ENCODE measurements around the gene SEMA6A. TPM values are rescaled to one million over a fixed set of nuclear protein-coding genes. Genes with fewer than 3 reads are reported as not detected.
A peak's percentile ranks its signal among the peaks of the same experiment; 100 is the strongest.

Gene SEMA6A
- total RNA-seq, 1 donor from 2014 or later, result 18.8 TPM

DNA sequence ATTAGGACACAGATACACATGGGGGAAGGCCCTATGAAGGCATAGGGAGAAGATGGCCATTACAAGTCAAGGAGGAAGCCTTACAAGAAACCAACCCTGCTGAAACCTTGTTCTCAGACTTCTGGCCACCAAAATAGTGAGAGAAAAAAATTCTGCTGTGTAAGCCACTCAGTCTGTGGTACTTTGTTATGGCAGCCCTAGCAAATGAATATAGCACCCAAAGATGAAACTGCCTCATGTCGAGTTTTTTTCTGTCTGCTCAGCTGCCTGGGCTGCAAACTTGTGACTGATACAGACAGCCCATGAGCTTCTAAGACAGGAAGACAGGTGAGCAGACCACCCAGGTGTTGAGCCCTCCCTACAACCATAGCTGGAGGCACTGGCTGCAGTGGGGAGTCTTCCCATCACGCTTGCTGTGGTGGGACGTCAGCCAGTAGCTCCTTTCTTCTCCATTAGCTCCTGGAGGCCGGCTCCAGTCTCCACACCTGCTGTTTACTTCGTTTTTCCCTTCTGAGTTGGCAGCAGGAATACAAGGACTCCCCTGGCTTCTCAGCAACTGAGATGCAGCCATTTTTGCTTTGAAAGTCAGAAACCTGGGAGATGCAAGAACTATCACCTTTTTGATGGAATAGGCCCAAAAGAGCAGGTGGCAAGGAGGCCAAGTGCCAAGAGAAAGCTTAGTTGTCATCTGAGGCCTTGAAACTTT lies 164.9 kb downstream of the SEMA6A start:
- DNase-seq (ENCODE audit: low read depth in 2 of 2), result no peak

DNA sequence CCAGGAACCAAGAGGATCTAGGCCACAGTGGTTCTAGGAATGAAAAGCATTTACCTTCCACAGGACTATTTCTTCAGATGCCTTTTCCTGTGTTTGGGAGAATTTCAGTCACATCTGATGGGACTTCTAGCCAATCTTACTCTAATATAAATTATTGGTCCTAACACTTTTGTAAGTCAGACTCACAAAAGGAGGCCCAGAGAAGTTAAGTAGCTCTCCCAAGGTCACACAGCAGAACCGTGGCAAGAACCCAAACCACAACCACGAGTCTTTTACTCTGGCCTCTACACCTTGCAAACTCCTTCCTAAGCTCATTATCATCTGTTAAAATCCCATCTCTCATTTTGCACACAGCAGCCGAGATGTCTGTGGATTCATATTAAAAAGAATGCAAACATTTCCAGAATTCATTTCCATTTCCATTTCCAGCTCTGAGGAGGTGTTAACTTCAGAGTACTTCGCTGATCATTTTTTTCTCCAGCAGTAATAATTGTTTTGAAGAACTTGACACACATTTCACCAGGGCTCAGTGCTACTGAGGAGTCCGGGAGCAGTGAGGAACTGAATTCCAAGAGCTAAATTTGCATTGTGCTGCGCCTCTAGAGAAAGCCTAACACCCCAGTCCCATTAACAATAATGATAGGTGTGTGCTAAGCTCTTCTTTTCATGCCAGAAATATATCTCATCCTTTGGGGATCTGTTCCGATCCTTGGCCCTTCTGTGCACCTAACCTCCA lies 168.1 kb downstream of the SEMA6A start:
- no peak for DNase-seq (ENCODE audit: low read depth in 2 of 2)

GRCh38 chr5:116404792-116405191 lies 169.8 kb downstream of the SEMA6A start:
- DNase-seq (ENCODE audit: low read depth in 2 of 2), result no peak

DNA sequence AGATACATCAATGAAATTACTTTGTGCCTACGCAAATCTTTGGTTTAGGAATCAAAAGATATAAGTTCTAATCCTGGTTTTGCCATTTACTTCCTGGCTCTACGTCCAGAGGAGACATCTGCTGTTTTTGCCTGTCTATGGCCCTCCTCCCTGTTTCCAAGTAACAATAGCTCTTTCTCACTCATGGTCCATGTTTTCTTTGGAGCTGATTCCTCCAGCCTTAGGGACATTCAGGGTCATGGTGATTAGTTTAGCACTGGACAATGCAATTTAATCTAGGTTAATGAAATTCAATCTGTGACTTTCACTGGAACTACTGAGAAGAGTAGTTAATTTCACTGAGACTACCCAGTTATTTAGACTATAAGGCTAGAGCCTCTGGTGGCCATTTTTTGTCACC lies 170.6 kb downstream of the SEMA6A start:
- DNase-seq (ENCODE audit: low read depth in 2 of 2), result peak; percentile 9 to 46

DNA sequence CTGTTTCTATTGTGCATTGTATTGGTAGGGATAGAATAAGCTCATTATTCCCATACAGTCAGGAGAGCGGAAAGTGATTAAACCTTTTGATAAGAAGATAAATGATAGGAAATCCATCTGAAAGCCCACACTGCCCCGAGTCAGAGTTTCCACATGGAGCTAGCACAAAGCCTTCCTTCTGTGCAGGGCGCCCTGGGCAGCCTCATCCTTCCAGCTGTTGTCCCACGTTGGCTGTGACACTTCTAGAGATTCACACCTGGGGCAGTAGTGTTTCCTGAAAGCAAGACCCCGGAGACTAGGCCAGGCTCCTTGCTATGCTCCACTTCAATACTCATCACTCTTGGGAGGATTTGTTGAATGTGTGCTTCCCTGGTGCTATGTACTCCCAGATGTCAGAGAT lies 172.4 kb downstream of the SEMA6A start:
- DNase-seq (ENCODE audit: low read depth in 2 of 2), result peak in 1 of 2 donors; percentile 48

GRCh38 chr5:116401576-116401975 lies 173.0 kb downstream of the SEMA6A start:
- DNase-seq (ENCODE audit: low read depth in 2 of 2), result no peak

GRCh38 chr5:116396476-116397099 lies 178.0 kb downstream of the SEMA6A start:
- DNase-seq (ENCODE audit: low read depth in 2 of 2), result no peak

DNA sequence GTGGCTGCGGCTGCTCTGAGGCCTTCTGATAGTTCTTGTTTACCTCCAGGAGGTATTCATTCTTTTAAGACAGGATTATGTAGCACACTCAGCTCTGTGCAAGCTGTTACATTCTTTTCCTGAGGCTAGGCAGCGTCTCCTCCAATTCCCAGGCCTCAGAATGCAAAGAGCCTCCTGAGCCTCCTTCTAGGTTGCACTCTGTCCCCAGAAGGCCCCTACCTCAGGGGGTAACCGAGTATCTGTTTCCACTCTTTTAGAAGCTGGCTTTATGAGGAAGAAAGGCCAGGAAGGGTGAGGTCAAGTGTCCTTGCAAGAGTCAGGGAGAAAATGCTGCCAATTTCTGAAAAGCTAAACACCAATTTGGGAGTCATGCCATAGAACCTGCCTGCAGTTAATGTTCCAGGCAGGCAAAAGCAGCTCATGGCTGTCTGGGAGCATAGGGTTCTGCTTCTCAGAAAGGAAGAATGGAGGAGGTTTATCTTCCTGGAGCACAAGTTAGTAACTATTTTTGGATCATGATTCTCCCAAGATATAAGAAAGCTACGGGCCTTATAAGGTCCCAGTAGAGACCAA lies 178.9 kb downstream of the SEMA6A start:
- peak in 1 of 2 donors; percentile 11 for DNase-seq (ENCODE audit: low read depth in 2 of 2)

GRCh38 chr5:116395226-116395625 lies 179.4 kb downstream of the SEMA6A start:
- no peak for DNase-seq (ENCODE audit: low read depth in 2 of 2)

DNA sequence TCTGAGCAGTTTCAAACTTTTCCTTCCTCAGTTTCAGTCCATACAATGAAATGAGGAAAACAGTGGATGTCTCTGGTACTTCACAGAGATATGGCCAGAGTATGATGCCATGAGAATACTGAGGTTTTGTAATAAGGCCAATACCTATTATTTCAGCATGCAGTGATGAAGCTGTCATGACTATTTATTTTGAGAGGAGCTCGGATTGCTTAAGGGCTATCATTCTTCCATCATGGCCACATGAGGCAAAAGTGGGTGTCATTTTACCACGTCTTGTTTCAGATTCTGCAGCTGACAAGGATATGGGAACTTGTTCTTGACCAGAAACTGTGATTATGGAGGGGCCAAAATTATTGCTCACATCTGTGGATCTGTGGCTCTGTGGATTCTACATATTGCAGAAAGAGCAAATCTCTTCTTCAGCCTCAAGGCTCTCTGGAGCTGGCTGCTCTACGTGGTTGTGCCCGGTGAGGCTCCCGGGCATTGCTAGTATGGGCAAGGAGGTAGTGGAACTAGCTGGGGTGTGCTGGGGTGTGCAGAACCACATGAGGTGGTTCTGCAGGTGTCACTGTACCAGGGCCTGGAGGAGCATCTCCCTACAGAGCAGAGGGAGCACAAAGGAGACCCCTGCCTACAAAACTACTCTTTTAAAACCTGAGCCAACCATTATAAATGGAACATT lies 180.3 kb downstream of the SEMA6A start:
- no peak for DNase-seq (ENCODE audit: low read depth in 2 of 2)

All from lung microvascular endothelial cell (primary cell).